Small intestine (tissue), 7 donors: ENCODE measurements around the gene CLDN10. TPM values are rescaled to one million over a fixed set of nuclear protein-coding genes. Genes with fewer than 3 reads are reported as not detected.

Experiments used
- DNase-seq, 2 donors: peaks; one replicate each; pipeline versions ENCODE4 v3.0.0 to v3.0.0-alpha.2; 2013
- FAIRE-seq: peaks from 2 replicates; lab custom pipeline; 2012; peaks lifted over from hg19 to GRCh38; lab: Jason Lieb, UNC
- H3K27ac ChIP-seq, 3 donors: one replicate each; pipeline ENCODE4 v1.5.1; 2013; ENCODE audit warnings: low read length in 2 of 3, mild to moderate bottlenecking in 2 of 3, control low read depth in 1 of 3, inconsistent platforms in 1 of 3, low read depth in 1 of 3, moderate library complexity in 1 of 3
- H3K27me3 ChIP-seq, 3 donors: one replicate each; pipeline ENCODE4 v1.6.1; 2013; ENCODE audit warnings: low read length in 3 of 3, inconsistent platforms in 1 of 3; ENCODE audit not compliant: control insufficient read depth in 3 of 3, insufficient read depth in 3 of 3
- H3K36me3 ChIP-seq, 3 donors: one replicate each; pipeline ENCODE4 v1.6.1; 2013; ENCODE audit warnings: low read length in 3 of 3, inconsistent platforms in 1 of 3, low read depth in 1 of 3, mild to moderate bottlenecking in 1 of 3, moderate library complexity in 1 of 3; ENCODE audit not compliant: control insufficient read depth in 3 of 3, insufficient read depth in 2 of 3
- H3K4me1 ChIP-seq, 3 donors: one replicate each; pipeline ENCODE4 v1.6.1; 2013; ENCODE audit warnings: low read length in 2 of 3, inconsistent platforms in 1 of 3, low read depth in 1 of 3, mild to moderate bottlenecking in 1 of 3, moderate library complexity in 1 of 3; ENCODE audit not compliant: control insufficient read depth in 3 of 3, insufficient read depth in 2 of 3
- H3K4me3 ChIP-seq, 3 donors: one replicate each; pipeline ENCODE4 v1.5.1; 2013; ENCODE audit warnings: low read length in 3 of 3, control low read depth in 1 of 3, inconsistent platforms in 1 of 3, low read depth in 1 of 3, mild to moderate bottlenecking in 1 of 3, moderate library complexity in 1 of 3
- H3K9me3 ChIP-seq, 2 donors: one replicate each; pipeline ENCODE4 v1.6.1; 2013; ENCODE audit warnings: low read depth in 1 of 2, low read length in 1 of 2; ENCODE audit not compliant: control insufficient read depth in 2 of 2, insufficient read depth in 1 of 2
- WGBS, 3 donors: extraction: QIAGEN DNeasy Blood & Tissue Kit; methylation state at CpG; one replicate each; pipeline ENCODE4 v1.1.7; 2013; 5-methylcytosine and 5-hydroxymethylcytosine counted together
- polyA plus RNA-seq, 4 donors: library from polyadenylated mRNA; stranded (reverse) in 3 of 4; unstranded in 1 of 4; fragments of 200-250 nt in 3 of 4; fragments of 120-200 nt in 1 of 4; gene quantifications; one replicate each; pipeline versions ENCODE4 v1.2.1 to v1.2.3, GENCODE V29; 2013
- donor health status: healthy with polysubstance abuse.
- donor health status: control.
- donor health status: control.
- donor health status: Bipolar disorder and iron deficiency.
- donor health status: healthy.

The CLDN10 gene
- polyA plus RNA-seq, 4 donors: 0.09 to 0.54 TPM; not detected in 2

DNA sequence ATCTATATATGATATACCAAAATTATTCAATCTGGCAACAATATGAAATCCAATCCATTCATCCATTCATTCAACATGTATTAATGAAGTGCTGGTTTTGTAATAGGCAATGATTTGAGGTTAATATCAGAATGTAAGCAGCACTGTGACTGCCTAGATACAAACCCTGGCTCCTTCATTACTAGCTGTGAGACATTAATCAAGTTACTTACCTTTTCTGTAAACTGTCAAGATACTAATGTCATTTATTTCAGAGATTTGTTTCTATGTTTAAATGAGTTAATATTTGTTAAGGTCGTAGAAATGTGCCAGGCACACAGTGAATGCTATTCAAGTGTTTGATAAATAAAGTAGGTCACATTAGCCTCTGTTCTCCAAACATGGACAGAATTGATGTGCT lies 40.9 kb downstream of the CLDN10 start:
- Histone ChIP-seq H3K36me3 (no peaks in the 10 kb centered on the region), H3K27me3 (no peaks in the 10 kb centered on the region), H3K4me3 (no peak overlapping the region), H3K4me1 (no peaks in the 10 kb centered on the region), H3K27ac (no peak overlapping the region), H3K9me3 (no peaks in the 10 kb centered on the region)
- DNase-seq: no peak
- FAIRE-seq: no peak
- WGBS, 3 donors: 38 to 59% (median 39%) methylated on average over 1 of the region's 1 CpG

- Histone ChIP-seq H3K27me3 (peaks cover 0 to 3% (median 0%) of the 10 kb centered on the region in 3 donors), H3K9me3 (no peaks in the 10 kb centered on the region), H3K4me1 (no peaks in the 10 kb centered on the region), H3K4me3 (no peak overlapping the region), H3K27ac (no peak overlapping the region), H3K36me3 (peaks cover 0 to 2% (median 0%) of the 10 kb centered on the region in 3 donors)
- FAIRE-seq (no peak), DNase-seq (no peak)
- 0 to 51% (median 15%) methylated on average over 1 of the region's 1 CpG for WGBS, 3 donors
These were observed 44.2 kb downstream of the CLDN10 start for GRCh38 chr13:95596701-95597100.

DNA sequence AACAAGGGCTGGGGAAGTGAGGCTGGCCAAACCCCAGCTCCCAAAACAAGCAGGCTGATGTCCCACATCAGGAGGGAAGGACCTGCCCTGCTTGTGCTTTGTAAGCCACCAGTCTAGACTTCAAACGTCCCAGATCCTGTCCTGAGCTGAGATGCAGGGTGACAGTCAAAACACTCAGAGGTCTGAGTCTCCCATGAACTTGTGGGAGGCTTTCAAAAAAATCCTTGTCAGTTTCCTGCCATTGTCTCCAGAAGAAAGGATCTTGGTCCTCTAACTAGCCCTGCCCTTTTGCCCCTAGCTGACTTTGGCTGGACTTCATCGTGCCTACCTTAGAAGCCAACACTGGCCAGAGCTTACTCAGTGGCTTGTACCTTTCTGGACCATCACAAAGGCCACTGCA lies 48.7 kb downstream of the CLDN10 start:
- Histone ChIP-seq H3K9me3 (no peaks in the 10 kb centered on the region), H3K4me3 (no peak overlapping the region), H3K27ac (no peak overlapping the region), H3K36me3 (peaks cover 0 to 5% (median 0%) of the 10 kb centered on the region in 3 donors), H3K4me1 (peaks cover 0 to 4% (median 3%) of the 10 kb centered on the region in 3 donors), H3K27me3 (peaks cover 0 to 3% (median 0%) of the 10 kb centered on the region in 3 donors)
- 53 to 68% (median 61%) methylated on average over 2 of the region's 2 CpGs for WGBS, 3 donors
- FAIRE-seq: no peak
- no peak for DNase-seq

- Histone ChIP-seq H3K4me3 (no peak overlapping the region), H3K36me3 (peaks cover 0 to 5% (median 0%) of the 10 kb centered on the region in 3 donors), H3K27me3 (peaks cover 0 to 3% (median 0%) of the 10 kb centered on the region in 3 donors), H3K9me3 (no peaks in the 10 kb centered on the region), H3K27ac (no peak overlapping the region), H3K4me1 (peaks cover 0 to 4% (median 3%) of the 10 kb centered on the region in 3 donors)
- FAIRE-seq: no peak
- 83 to 95% (median 90%) methylated on average over 6 of the region's 6 CpGs for WGBS, 3 donors
- DNase-seq: no peak
These were observed 49.4 kb downstream of the CLDN10 start for GRCh38 chr13:95601906-95602305.

DNA sequence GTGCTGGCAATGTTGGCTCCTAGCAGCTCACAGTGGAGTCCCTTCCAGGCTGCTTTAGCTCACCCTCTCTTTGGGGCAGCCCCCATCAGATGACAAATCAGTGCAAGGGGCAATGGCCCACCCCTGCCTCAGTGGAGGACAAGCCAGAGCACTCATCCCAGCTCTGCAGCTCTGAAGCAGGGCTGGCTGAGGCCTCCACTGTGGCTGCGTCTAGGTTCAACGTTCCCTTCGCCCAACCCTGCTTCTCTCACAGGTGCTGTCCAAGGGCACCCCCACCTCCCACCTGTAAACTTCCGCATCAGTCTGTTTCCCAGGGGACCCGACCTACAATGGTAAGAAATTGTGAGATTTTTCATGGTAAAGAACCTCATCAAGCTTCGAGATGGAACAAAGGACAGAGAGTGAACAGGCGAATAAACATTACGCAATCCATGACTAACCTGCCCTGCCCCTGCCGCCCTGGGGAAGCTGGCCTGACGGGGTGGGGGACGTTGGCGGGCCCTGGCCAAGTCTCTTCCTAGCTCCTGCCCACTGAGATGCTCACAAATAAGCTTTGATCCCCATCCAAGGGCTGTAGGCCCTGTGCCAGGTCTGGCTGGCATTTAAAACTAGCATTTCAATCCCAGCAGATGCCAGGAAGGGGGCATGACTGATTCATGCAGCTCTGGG lies 51.5 kb downstream of the CLDN10 start:
- H3K4me1 ChIP-seq: peaks cover 0 to 4% (median 3%) of the 10 kb centered on the region in 3 donors
- H3K36me3 ChIP-seq: peaks cover 0 to 5% (median 0%) of the 10 kb centered on the region in 3 donors
- no peak overlapping the region for H3K4me3 ChIP-seq
- FAIRE-seq (no peak), DNase-seq (peak; percentile 58 to 73)
- H3K27me3 ChIP-seq: peaks cover 0 to 3% (median 0%) of the 10 kb centered on the region in 3 donors
- no peak overlapping the region for H3K27ac ChIP-seq
- no peaks in the 10 kb centered on the region for H3K9me3 ChIP-seq
- 18 to 59% (median 44%) methylated on average over 12 of the region's 12 CpGs for WGBS, 3 donors

GRCh38 chr13:95604556-95604915 lies 52.0 kb downstream of the CLDN10 start:
- Histone ChIP-seq H3K36me3 (peaks cover 0 to 5% (median 0%) of the 10 kb centered on the region in 3 donors), H3K27me3 (peaks cover 0 to 3% (median 0%) of the 10 kb centered on the region in 3 donors), H3K4me1 (peaks cover 0 to 4% (median 3%) of the 10 kb centered on the region in 3 donors), H3K4me3 (no peak overlapping the region), H3K27ac (no peak overlapping the region), H3K9me3 (no peaks in the 10 kb centered on the region)
- 59 to 91% (median 66%) methylated on average over 3 of the region's 3 CpGs for WGBS, 3 donors
- DNase-seq (no peak), FAIRE-seq (no peak)

GRCh38 chr13:95605448-95606125 lies 53.1 kb downstream of the CLDN10 start:
- 48 to 71% (median 57%) methylated on average over 3 of the region's 3 CpGs for WGBS, 3 donors
- no peak for FAIRE-seq
- Histone ChIP-seq H3K27ac (peak overlapping the region in 1 of 3 donors; percentile 0), H3K27me3 (no peaks in the 10 kb centered on the region), H3K9me3 (no peaks in the 10 kb centered on the region), H3K36me3 (peaks cover 0 to 5% (median 0%) of the 10 kb centered on the region in 3 donors), H3K4me1 (peaks cover 0 to 4% (median 3%) of the 10 kb centered on the region in 3 donors), H3K4me3 (no peak overlapping the region)
- DNase-seq: peak; percentile 27 to 59

DNA sequence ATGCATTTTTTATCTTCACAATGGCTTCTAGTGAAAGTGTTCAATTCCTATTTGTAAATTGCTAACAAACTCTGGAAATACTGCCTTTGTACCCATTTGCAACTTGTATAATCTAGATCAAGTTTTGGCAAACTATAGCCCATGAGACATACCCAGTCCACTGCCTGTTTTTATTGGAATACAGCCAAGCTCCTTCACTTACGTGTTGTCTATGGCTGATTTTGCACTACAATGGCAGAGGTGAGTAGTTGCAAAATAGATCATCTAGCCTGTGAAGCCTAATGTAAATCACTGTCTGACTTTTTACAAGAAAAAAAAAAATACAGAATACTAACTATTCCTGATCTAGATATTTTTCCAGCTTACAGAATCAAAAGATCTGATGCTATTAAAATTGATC lies 54.8 kb downstream of the CLDN10 start:
- Histone ChIP-seq H3K36me3 (peaks cover 0 to 3% (median 0%) of the 10 kb centered on the region in 3 donors), H3K4me1 (peaks cover 0 to 4% (median 3%) of the 10 kb centered on the region in 3 donors), H3K4me3 (no peak overlapping the region), H3K27ac (no peak overlapping the region), H3K27me3 (no peaks in the 10 kb centered on the region), H3K9me3 (no peaks in the 10 kb centered on the region)
- FAIRE-seq (no peak), DNase-seq (no peak)
- 16 to 48% (median 36%) methylated on average over 1 of the region's 1 CpG for WGBS, 3 donors
